Astrocyte of the cerebellum (primary cell): Measurements from ENCODE around the gene KLHDC7B.
A peak's percentile ranks its signal among the peaks of the same experiment; 100 is the strongest.

Source experiments
- DNase-seq: peaks from one replicate; pipeline ENCODE4 v3.0.0-alpha.2; 2011; ENCODE audit warnings: low read depth
- H3K4me3 ChIP-seq: 2 replicates; pipeline ENCODE4 v1.5.1; 2011; ENCODE audit warnings: mild to moderate bottlenecking, low read depth, low read length, moderate library complexity
- in situ Hi-C: cut with HindIII; loops from 2 replicates; pipeline ENCODE4 v1.10.0; 2017; ENCODE audit warnings: low sequenced_read_pairs
- TF ChIP-seq, protein P1 (sequence below): IDR thresholded peaks from 2 replicates; pipeline ENCODE4 v1.5.1; 2012; ENCODE audit warnings: low read length, low read depth, moderate library complexity, mild to moderate bottlenecking; ENCODE audit errors: missing control alignments

The KLHDC7B gene

GRCh38 chr22:50575426-50575941 lies 29.8 kb downstream of the KLHDC7B start:
- no peak overlapping the region for H3K4me3 ChIP-seq
- DNase-seq, result no peak
- TF ChIP-seq, protein P1, sequence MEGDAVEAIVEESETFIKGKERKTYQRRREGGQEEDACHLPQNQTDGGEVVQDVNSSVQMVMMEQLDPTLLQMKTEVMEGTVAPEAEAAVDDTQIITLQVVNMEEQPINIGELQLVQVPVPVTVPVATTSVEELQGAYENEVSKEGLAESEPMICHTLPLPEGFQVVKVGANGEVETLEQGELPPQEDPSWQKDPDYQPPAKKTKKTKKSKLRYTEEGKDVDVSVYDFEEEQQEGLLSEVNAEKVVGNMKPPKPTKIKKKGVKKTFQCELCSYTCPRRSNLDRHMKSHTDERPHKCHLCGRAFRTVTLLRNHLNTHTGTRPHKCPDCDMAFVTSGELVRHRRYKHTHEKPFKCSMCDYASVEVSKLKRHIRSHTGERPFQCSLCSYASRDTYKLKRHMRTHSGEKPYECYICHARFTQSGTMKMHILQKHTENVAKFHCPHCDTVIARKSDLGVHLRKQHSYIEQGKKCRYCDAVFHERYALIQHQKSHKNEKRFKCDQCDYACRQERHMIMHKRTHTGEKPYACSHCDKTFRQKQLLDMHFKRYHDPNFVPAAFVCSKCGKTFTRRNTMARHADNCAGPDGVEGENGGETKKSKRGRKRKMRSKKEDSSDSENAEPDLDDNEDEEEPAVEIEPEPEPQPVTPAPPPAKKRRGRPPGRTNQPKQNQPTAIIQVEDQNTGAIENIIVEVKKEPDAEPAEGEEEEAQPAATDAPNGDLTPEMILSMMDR, result no peak
- in situ Hi-C loops, result loop anchor here (5.0 kb wide), 1 partner anchor 52 kb away; the partner anchor contains the start of gene ARSA

GRCh38 chr22:50576070-50576469 lies 30.4 kb downstream of the KLHDC7B start:
- in situ Hi-C loops, result loop anchor here (5.0 kb wide), 1 partner anchor 51 kb away; the partner anchor contains the start of gene ARSA
- TF ChIP-seq, protein P1, result peak; percentile 40
- DNase-seq, result peak; percentile 19

DNA sequence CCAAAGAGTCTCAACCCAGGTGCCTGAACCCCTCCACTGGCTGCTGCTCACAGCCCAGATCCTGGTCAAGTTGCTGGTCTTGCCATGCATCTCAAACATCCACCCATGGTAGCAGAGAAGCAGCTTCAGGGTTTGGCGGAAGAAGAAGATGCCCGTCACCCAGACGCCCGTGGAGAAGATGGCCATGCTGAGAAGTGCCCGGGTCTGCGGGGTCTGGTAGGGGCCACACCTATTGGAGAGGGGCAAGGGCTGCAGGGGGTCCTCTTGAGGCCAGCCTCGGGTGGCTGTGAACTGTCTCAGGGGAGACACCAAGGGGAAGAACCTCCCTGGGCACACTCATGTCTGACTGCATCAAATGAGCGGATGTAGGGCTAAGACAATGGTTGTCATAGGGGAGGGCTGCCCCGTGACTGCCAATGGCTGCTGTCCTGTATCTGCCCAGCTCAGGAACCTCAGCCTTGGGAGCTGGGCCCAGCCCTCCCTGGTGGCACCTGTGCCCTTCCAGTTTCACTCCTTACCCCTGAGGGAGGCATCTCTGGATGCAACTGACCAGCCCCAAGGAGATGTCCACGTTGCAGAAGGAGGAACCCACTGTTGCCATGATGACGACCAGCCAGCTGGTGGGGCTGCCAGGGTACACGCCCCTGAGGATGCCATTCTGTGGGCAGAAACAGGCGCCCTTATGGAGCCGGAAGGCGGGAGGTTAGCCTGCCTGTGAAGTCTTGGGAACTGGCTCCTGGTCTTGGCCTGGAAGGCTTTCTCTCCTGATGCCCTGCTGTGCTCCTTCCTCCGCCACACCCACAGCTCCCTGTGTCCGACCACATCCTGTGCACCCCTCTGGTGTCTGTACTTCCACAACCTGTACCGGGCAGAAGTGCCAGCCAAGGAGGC lies 31.4 kb downstream of the KLHDC7B start:
- no peak for DNase-seq
- in situ Hi-C loops, result loop anchor here (5.0 kb wide), 1 partner anchor 50 kb away; the partner anchor contains the start of gene ARSA

More at GRCh38 chr22:50576070-50576469, 30.4 kb downstream of the KLHDC7B start:
- H3K4me3 ChIP-seq, result no peak overlapping the region

DNA sequence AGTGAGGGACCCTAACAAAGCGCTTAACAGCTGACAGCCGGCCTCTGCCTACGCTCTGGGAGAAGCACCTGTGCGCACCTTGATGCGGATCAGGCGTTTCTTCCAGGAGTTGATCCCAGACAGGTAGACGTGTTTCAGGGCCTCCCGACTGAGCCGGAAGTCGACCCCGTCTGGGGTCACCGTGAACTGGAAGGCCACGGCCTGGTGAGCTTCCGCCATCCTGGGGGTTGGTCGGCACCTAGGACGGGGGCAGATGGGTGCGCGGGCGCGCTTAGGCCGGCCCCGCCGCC lies 31.9 kb downstream of the KLHDC7B start:
- no peak for DNase-seq
- no peak overlapping the region for H3K4me3 ChIP-seq
- in situ Hi-C loops, result loop anchor here (5.0 kb wide), 1 partner anchor 50 kb away; the partner anchor contains the start of gene ARSA

More for the DNA sequence above, 31.4 kb downstream of the KLHDC7B start:
- no peak overlapping the region for H3K4me3 ChIP-seq
- TF ChIP-seq, protein P1, result no peak

DNA sequence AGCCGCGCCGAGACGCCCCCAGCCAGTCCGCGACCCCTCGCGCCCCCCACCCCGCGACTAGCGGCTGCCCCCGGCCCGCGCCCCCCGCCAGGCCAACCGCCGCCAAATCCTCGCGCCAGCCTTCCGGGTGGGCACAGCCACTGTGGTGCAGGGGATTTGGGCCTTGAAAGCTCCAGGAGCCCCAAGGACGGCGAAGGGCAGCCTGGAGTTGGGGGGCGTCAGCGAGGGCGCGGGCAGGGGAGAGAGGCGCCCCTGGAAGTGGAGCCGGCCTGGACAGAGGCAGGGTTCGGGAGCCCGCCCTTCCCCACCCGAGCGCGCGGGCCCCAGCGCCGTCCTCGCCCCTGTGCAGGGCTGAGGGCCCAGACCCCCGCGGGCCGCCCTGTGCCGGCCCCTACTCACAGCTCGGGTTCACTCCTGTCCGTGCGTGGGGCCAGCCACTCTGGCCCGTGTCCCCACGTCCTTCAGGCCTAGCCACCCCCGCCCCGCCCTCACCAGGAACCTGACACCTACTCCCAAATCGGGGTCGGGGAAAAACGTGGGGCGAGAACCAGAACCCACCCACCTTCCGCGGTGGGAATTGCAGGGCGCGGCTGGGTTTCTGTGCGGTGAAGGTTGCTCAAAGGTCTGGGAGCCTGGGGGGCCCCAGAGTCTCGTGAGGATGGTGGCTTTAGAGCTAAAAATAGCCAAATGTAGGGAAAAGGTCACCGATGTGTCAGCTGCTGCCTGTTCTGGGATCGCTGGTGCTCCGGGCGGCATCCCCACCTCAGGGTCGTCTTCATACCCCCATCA lies 32.5 kb downstream of the KLHDC7B start, which contains the start of gene CPT1B:
TSS of gene CPT1B (minus strand) at position 441 of the 789 bp plus-strand sequence. CDS start 512 bp downstream, outside the sequence.
- TF ChIP-seq, protein P1, result no peak
- in situ Hi-C loops, result loop anchor here (5.0 kb wide), 1 partner anchor 49 kb away; the partner anchor contains the start of gene ARSA
- DNase-seq, result no peak
- no peak within 1 kb of the TSS for H3K4me3 ChIP-seq

More for the DNA sequence above, 31.9 kb downstream of the KLHDC7B start:
- TF ChIP-seq, protein P1, result no peak
